ENCODE results near the gene SBF2.

DNA sequence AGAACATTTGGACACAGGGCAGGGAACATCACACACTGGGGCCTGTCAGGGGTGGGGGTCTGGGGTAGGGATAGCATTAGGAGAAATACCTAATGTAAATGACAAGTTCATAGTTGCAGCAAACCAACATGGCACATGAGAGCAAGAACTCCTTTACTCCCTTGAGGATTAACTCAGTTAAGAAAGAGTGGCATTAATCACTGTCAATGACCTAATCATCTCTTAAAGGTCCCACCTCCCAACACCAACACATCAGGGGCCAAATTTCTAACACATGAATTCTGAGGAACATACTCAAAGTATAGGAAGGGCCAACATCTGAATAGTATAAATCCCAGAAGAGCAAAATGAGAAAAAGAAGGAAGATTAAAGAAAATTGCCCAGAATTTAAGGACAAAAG, 357.3 kb downstream of the SBF2 start:
- TF ChIP-seq, protein P1, sequence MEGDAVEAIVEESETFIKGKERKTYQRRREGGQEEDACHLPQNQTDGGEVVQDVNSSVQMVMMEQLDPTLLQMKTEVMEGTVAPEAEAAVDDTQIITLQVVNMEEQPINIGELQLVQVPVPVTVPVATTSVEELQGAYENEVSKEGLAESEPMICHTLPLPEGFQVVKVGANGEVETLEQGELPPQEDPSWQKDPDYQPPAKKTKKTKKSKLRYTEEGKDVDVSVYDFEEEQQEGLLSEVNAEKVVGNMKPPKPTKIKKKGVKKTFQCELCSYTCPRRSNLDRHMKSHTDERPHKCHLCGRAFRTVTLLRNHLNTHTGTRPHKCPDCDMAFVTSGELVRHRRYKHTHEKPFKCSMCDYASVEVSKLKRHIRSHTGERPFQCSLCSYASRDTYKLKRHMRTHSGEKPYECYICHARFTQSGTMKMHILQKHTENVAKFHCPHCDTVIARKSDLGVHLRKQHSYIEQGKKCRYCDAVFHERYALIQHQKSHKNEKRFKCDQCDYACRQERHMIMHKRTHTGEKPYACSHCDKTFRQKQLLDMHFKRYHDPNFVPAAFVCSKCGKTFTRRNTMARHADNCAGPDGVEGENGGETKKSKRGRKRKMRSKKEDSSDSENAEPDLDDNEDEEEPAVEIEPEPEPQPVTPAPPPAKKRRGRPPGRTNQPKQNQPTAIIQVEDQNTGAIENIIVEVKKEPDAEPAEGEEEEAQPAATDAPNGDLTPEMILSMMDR (conservative IDR thresholded peaks at IDR 0.05; ENCODE audit: low read depth, low read length): no peak
- no peak for TF ChIP-seq EZH2 (IDR thresholded peaks at IDR 0.05; ENCODE audit: low read length, unreplicated experiment)
